Inflammatory macrophage treated with lipopolysaccharide for 1 hour (primary cell): ENCODE measurements around the gene DCANP1.

ENCODE experiments used
- DNase-seq, 2 donors: peaks; one replicate each; pipeline ENCODE4 v3.0.0-alpha.2; 2020 to 2022

Gene DCANP1

GRCh38 chr5:135417083-135417482, 30.1 kb downstream of the DCANP1 start:
- DNase-seq, result peak; percentile 51 to 54

DNA sequence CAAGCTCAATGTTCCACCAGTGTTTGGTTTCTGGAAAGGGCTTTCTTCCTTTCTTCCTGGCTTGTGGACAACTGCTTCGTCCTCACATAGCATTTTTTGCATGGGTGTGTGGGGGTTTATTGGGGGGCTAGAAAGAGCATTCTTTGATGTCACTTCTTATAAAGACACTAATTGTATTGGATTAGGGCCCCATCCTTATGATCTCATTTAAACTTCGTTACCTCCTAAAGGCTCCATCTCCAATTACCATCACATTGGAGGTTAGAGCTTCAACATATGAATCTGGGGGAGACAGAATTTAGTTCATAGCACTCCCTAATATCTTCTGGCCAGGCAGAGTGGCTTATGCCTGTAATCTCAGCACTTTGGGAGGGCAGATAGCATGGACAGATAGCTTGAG, 42.1 kb downstream of the DCANP1 start:
- no peak for DNase-seq

DNA sequence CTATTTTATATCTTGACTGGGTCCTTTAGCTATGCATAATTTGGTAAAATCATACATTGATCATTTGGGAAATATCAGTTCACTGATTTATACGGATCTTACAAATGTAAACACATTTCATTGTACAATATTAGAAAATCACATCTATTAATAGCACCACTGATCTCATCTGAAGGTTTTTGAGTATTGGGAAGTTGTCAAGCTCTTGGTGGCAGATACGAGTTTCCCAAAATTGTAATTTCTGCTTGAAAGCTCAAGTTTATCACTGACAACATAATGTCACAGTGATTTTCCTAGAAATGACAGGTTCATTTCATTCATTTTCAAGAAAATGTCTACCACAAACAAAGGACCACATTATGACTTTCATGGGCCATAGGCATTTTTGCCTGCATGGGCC, 45.1 kb downstream of the DCANP1 start:
- DNase-seq, result peak; percentile 69 to 70

DNA sequence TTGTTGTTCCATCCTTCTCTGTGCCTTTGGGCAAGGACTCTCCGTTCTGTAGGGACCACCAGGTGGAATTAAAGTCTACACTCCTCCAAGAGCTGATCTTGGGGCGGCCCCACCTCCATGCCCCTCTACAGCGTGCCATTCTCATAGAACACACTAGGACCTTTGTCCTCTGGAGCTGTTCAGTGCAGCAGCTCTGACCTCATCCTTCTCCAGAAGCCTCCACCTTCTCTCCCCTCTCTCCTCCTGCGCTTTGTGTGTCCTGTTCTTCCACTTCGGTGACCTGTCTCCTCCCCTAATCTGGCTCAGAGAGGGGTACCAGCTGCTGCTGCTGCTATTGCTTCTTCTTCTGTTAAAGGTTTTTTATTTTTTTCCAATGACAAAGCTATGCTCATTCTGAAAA, 46.3 kb downstream of the DCANP1 start:
- DNase-seq, result no peak

DNA sequence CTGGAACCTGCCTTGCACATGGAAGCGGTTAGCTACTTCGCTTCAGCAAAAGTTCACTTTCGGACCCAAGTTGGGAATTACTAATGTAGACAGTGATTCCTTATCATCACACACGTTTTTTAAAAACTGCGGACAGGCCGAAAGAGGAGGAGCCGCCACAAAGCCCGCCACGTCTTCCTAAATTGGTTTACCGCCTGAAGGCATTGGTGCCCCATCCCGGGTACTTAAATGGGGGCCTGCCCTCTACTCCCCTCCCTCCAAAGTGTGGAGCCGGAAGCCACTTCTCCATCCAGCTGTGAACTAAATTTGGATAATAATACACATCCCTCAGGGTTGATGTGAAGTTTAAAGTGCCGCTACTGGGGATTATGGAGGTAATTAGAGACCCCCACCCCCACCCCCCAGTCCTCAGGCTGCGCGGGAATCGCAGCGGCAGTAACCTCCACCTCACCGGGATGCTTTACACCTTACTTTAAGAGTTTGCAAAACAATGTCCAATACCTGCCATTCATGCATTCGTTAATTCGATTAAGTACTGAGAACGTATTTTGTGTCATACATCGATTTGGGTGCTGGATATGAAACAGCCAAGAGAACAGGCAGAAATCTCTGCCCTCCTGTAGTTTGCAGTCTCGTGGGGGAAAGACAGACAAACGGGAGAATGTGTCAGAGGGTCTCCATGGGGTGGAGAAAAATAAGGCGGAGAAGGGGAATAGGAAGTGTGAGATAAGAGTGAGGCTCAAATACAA, 47.2 kb downstream of the DCANP1 start:
- DNase-seq, result no peak

DNA sequence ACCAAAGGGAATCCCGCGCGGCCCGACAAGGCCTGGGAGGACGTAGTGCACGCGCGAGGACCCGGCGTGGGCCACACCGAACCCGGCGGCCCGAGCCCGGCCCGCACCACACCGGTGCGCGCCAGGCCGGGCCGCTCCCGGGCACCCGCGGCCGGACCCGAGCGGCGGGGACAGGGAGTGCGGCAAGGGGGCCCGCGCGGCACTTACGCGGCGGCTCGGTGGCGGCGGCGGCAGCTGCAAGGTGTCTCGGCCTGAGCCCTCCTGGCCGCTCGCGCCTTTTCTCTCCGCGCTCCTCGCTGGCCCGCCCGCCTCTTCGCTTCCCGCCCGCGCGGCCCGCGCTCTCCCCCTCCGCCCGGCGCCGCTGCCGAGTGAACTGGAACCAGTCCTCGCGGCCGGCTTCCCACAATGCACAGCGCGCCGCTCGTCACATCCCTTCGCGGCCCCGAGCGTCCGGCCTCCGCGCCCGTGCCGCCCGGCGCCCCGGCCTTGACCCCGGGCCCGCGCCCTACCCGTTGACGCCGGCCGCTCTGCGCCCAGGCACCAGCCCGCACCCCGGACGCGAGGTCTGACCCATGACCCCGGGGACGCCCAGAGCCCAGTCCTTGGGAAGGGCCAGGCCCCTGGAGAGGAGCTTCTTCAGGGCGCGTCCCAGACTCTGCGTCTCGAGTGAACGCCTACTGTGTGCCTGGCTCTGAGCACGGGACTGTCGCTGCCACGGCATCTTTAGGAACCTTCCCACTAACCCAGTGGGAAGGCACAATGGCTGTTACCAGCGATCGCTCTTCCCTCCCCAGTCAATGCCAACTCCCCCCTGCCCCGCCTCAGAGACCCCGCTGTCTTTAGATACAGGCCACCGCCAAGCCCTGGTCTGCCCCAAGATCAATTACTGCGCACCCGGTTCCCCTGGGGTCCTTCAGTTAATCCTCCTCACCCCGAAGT, 48.0 kb downstream of the DCANP1 start, which contains the start of gene MACROH2A1:
MACROH2A1 (minus strand) TSS at position 377 of the 939 bp plus-strand sequence. CDS start 10,138 bp downstream, outside the sequence.
- DNase-seq, result peak; percentile 87 to 96

DNA sequence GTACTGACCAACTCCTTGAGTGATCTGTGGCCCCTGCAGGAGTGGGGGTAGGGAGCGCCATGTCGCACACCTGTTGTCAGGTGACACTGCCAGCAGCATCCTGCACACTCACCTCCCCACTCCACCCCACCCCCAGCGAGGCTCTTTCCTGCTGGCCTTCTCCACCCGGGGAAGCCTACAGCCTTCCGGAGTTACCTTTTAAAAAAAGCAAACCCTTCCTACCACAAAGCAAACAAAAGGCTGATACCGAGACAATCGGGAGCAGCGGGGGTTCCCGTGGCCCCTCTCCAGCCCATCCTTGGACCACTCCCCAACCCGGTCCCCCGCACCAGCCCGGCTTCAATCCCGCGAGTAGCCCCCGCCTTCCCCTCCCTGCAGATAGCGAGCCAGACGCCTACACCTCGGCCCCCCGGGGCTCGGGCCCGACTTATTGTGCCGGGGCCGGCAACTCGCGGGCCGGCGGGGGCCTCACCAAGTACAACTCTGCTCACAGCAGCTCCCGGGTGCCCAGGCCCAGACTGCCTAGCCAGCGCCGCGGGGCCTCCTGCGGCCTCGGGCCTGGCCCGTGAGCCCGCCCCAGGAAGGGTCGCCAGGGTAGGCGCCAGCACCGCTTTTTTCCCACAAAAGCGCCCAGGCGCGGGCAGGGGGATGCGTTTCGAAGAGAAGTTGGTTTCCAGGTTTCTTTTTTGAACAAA, 48.8 kb downstream of the DCANP1 start:
- no peak for DNase-seq

- no peak for DNase-seq
These were observed 50.1 kb downstream of the DCANP1 start for GRCh38 chr5:135397084-135397483.

DNA sequence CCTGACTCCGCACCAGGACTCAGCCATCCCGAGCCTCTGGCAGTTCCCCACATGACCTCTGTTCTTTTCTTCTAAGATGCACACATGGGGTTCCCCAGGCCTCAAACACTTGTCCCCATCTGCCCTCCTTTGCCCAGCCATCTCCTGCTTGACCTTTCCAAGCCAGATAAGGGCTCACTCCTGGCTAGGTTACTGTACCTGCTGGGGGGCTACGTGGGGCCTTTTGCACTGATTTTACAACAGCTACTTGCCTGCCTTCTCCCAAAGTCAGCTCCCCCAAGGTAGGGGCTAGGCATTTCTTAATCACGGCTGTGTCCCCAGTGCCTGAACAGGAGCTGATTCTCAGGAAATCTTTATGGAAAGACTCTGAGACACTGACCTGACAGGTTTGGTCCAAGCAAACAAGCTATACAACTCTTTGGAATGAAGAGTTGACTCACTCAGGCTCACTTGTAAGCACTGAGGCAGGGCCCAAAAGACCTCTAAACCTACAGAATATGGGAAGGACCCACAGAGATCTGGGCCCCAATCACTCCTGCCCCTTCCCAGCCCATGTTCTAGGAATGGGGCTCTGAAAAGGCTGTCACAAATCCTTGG, 50.6 kb downstream of the DCANP1 start:
- no peak for DNase-seq

- no peak for DNase-seq
These were observed 51.3 kb downstream of the DCANP1 start for GRCh38 chr5:135395866-135396265.

GRCh38 chr5:135395451-135395850, 51.7 kb downstream of the DCANP1 start:
- no peak for DNase-seq
